ENCODE data around the gene GPHN.

- TF ChIP-seq POLR2A (IDR thresholded peaks at IDR 0.05) = no peak
- TF ChIP-seq CTCF (IDR thresholded peaks at IDR 0.05) = no peak
These were observed 20.8 kb upstream of the GPHN start for GRCh38 chr14:66487164-66487563.

All from right lobe of liver (tissue), 4 donors.